HG03095 (cell line): ENCODE measurements around the gene TBC1D13.

Experiments used
- ATAC-seq: cut with Tn5 transposase; IDR thresholded peaks from one replicate; pipeline ENCODE4 v1.9.1; 2021; ENCODE audit warnings: moderate library complexity; ENCODE audit not compliant: unreplicated experiment

The TBC1D13 gene

DNA sequence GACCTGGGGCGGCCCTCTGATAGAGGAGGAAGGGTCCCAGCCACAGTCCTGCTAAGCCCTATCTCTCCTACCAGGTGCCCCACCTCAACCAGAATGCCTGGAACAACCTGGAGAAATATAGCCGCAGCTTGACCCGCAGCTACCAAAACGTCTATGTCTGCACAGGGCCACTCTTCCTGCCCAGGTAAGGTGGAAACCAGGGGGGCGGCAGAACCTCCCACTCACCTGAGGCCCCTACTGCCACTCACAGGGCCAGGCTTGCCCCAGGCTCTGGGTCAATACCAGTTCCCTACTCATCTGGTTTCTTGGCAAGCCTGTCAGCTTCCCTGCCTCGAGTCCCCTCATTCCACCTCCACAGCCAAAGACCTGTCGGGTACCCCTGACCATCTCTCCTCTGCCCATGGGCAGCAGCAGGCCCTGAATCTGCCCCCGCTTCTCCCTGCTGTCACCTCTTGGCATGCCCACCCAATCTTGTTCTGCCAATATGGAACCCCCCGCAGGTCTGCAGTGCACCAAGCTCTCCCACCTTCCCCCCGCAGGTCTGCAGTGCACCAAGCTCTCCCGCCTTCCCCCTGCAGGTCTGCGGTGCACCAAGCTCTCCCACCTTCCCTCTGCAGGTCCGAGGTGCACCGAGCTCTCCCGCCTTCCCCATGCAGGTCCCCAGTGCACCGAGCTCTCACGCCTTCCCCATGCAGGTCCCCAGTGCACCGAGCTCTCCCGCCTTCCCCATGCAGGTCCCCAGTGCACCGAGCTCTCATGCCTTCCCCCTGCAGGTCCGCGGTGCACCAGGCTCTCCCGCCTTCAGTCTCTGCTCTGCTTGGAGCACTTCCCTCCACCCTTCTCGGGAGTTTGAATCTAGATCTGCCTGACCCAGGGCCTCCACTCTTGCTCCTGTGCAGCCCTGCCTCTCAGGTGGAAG is 33.9 kb downstream of the TBC1D13 start:
- no peak for ATAC-seq

DNA sequence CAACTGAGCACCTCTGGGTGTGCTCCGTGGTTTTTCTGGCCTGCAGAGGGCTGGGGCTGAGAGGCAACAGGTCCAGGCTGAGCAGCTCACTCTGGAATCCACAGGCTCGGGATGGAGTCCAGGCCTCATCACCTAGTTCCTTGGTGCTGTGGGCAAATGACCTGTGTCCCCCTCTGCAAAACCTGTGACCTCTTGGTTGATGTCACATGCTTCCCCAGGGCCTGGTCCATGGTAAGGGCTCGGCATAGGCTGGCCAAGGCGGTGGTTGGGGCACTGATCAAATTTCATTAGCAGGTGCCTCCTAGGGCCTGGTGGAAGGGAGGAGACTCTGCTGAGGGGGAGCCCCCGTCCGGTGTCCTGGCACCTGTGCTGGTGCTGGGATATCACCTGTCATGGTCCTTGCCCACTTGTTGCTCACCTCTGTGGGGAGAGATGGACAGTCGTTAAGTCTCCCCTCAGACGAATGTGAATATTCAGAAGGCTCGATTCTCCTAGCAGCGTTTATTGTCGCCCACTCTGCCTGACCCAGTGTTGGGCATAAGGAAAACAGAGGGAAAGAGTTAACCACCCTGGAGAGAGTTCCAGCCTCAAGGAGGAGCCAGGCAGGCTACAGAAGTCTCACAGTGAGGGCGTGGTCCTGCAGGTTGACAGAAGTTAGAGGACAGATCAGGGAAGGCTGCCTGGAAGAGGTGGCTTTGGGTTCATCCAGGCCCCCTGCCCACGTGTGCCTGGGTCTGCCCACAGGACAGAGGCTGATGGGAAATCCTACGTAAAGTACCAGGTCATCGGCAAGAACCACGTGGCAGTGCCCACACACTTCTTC is 34.7 kb downstream of the TBC1D13 start:
- ATAC-seq: no peak

DNA sequence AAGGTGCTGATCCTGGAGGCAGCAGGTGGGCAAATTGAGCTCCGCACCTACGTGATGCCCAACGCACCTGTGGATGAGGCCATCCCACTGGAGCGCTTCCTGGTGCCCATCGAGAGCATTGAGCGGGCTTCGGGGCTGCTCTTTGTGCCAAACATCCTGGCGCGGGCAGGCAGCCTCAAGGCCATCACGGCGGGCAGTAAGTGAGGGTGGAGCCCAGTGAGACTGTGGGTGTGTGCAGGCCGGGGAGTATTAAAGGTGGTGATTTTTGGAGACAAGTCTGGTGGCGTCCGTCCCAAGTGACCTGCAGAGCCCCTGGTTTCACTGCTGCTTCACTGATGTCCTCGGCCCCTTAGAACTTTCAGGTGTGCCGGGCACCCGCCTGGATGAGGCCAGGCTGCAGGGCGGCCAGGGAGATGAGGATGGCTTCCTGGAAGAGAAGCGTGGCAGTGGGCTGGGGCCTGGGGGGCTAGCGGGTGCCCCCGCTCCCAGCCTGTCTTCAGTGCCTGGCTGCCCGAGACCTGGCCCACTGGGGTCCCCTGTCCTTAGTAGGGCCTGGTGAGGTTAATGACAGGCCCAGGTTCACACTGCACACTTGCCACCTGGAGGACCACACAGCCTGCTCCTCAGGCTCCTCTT is 35.5 kb downstream of the TBC1D13 start:
- ATAC-seq: no peak

DNA sequence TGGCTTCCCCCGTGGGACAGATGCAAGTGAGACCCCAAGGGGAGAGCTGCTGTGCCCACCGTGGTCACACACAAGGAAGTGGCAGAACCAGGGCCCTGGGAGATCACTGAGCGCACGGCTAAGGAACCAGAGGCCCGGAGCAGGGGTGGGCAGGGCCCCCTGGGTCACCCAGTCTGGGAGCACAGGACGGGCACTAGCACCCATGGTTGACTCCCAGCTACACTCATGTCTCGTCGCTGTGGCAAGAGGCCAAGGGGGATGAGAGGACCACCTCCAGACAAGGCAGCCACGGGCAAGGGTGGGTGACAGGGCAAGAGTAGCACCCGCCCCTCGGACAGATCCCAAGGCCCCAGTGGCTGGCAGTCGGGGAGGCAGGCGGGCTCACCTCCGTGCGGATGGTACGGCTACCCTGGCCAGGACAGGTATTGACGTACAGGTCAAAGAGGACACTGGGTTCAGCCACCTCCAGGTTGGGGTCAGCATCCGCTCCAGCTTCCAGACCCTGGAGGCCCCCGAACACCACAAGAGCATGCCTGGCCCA is 36.4 kb downstream of the TBC1D13 start:
- ATAC-seq: no peak

DNA sequence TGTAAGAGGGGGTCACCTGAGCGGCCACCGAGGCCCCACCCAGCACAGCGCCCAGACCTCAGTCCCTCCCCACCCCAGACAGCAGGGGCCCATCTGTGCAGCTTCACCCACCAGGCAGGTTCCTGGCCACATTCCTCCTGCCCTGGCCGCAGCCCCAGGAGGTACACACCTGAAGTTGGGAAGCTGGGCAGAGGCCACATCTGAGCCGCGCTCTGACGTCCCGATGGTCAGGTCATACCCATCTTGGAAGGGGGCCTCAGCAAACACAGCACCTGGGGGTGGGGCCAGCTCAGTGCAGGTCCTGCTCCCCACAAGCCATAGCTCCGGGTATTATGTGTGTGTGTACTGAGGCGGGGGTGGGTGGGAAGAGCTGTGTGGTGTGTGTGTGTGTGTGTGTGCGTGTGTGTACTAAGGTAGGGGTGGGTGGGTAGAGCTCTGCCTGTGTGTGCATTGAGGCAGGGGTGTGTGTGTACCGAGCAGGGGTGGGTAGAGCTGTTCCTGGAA is 36.9 kb downstream of the TBC1D13 start:
- no peak for ATAC-seq

DNA sequence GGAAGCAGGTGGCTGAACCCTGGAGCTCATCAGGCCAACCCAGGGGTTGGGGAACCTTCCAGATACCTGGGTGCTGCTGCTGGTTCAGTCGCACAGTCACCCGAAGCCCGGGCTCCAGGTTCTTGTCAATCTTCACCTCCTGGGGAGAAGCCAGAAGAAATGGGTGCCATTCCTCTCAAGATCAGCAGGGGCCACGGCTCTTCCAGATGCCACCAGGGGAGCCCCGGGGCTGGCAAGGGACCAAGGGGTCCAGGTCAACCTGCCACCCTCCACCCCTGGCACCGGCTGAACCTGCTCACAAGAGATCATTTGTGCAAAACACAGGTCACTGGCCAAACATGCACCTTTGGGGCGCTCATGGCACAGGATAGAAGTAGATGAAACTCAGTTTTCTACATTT is 37.9 kb downstream of the TBC1D13 start:
- no peak for ATAC-seq

DNA sequence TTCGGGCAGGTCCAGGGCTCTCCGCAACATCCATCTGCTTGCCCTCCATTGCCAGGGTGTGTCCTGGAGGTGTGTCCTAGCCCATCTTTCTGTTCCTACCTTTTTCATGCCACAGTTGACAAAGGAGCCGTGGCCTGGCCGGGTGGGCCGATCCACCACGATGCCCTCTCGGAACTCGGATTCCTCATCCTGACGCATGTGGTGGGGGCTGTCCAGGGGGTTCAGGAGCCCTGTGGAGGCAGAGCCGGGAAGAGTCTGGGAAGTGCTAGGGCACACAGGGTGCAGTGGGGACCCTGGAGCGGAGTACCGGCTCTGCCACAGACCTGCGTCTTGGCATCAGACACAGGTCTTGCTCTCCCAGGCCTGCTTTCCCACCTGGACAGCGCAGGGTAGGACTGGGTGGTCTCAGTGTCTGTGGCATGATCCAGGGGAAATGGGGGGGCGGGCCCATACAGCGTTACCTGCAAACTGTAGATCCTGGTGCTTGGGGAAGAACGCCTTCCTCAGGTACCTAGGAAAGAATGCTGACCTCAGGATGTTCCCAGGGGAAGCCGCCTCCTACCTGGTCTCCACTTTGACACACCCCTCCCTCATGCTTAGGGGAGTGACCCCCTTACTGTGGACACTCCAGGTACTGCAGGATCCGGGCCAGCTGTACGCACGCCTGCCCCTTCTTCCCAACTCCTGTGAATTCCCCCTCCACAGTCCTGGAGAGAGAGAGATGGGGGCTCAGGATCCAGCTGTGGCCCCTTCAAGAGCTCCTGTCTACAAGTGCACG is 39.1 kb downstream of the TBC1D13 start:
- no peak for ATAC-seq

DNA sequence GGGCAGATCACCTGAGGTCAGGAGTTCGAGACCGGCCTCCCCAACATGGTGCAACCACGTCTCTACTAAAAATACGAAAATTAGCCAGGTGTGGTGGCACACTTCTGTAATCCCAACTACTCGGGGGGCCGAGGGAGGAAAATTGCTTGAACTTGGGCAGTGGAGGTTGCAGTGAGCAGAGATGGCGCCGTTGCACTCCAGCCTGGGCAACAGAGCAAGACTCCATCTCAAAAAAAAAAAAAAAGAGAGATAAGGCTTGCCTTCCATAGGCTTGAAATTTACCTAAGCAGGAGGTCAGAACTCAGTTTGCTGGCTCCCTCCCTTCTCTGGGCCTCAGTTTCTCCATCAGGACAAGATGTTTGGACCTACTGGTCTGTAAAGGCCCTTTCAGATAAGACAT is 41.2 kb downstream of the TBC1D13 start:
- ATAC-seq: no peak

DNA sequence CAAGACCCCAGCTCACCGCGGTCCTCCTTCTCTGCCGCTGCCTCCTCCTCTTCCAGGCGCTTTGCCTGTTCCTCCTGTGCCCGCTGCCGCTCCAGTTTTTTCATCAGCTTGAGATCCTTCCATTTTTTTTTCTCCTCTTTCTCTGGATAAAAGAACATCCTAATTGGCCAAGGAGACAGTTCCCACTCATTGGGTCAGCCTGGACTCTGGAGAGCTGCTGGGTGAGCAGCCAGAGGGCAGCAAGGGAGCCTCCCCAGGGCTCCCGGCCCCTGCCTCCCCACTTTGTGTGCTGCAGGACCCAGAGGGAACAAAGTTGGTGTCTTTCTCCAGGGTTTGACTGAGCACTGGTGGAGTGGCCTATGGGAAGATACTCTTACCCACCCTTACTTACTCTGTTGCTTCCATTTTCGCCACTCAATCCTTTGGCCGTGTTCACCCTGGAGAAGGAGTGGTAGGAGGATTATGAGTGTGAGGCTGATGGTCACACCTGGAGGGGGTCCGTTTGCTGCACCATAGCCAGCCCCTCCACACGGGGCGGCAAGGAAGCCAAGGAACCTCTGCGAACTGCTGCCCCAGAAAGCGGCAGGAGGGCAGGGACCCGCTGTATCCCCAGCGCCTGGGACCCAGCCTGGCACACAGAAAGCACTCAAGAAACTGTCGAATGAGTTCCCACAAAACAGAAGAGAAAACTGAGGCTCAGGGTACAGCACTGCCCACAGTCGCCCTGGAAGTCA is 41.8 kb downstream of the TBC1D13 start:
- ATAC-seq: no peak

DNA sequence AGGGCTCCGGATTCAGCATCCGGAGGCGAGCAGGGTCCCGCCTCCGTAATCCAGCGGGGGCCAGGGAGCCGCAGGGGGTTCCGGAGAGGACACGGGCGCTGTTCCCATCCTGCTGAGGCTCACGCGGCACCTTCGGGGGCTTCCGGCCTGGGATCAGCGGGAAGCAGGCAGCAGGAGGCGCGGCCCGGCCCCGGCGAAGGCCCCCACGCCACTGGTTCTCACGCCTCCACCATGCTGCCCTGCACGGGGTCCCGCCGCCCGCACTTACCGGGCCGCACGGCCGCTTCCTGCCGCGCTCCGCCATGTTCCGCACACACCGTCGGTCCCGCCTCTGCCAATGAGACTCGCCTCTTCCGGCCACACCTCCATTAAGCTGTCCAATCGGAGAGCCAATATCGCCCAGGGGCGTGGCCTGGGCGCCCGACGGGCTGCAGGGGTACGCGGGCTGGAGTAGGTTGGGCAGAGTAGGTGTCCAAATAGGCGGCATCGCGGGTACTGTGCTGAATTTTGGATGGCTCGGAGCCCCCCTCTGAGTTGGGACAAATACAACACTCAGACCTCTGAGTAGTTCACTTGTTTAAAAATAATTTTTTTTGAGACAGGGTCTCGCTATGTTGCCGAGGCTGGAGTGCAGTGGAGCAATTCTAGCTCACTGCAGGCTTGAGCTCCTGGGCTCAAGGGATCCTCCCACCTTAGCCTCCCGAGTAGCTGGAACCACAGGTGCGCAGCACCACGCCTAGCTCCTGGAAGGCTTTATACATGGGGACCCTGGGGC is 42.6 kb downstream of the TBC1D13 start, which contains the start of gene SPOUT1:
Gene SPOUT1, minus strand, starts transcription at position 318 of the 775 bp plus-strand sequence. Its CDS starts 14 bp downstream, at position 304.
- peak; percentile 98 for ATAC-seq

DNA sequence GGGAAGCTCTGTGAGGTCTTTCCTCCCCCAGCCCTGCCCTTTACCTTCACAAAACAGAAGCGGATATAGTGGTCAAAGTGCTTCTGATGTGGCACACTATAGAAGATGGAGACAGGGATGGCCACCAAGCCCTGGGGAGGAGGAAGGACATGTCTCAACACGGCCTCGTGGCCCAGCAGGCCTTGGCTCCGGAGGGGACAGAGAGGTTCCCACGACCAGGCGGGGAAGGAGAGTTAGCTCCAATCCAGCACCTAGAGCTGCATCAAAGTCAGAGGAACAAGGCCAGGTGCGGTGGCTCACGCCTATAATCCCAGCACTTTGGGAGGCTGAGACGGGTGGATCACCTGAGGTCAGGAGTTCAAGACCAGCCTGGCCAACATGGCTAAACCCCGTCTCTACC is 46.6 kb downstream of the TBC1D13 start:
- ATAC-seq: no peak

DNA sequence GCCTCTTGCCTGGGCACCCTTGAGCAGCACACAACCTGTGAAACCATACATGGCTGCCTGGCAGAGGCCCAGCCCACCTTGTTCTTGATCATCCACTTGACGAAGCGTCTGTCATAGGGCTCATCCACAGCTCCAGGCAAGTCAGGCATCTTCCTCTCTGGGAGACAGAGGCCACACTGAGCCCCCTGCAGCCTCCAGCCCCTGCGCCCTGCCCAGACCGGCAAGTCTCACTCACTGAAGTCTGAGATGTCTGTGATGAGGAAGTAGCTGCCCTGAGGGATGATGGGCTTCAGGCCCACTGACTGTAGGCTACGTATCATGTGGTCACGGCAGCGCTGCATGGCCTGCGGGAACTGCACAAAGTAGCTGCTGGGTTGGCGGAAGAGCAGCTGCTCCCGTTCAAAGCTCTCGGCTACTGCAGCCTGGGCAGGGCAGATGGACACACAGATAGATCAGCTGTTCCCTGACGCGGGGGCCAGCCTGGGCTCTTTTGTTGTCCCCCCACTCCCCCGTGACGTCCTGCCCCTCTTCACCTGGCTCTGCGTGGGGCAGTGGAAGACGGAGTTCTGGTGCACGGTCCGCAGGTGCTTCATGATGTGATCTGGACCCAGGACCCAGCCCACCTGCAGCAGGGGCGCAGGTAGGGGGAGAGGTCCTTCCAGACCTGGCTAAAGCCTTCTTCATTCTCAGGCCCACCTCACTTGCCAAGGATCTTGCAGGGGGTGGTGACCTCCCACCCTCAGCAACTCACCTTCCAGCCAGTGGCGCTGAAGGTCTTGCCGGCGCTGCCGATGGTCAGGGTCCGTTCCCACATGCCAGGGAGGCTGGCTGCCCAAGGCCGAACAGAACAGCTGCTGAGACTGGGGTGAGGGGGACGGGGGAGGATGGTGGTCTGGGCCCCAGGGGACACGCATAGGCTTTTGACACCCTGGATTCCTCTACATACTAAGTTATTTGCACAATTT is 48.5 kb downstream of the TBC1D13 start:
- no peak for ATAC-seq

DNA sequence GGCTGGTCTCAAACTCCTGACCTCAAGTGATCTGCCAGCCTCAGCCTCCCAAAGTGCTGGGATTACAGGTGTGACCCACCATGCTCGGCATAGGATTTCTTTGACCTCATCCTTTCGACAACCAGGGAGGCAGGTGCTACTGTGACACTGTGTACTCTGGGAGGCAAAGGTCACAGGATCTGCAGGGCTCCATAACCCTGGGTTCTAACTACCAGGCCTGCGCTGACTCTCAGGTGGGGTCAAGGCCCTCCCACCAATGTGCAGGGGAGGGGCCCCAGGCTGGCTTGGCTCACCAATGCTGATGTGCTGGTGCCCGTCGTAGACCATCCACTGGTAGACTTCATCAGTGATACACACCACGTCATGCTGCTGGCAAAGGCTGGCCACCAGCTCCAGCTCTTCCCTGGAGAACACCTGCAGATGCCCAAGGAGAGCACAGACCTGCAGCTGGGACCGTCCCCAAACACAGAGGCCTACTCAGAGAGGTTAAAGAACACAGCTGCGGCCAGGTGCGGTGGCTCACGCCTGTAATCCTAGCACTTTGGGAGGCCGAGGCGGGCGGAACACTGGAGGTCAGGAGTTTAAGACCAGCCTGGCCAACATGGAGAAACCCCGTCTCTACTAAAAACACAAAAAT is 49.6 kb downstream of the TBC1D13 start:
- ATAC-seq: no peak

DNA sequence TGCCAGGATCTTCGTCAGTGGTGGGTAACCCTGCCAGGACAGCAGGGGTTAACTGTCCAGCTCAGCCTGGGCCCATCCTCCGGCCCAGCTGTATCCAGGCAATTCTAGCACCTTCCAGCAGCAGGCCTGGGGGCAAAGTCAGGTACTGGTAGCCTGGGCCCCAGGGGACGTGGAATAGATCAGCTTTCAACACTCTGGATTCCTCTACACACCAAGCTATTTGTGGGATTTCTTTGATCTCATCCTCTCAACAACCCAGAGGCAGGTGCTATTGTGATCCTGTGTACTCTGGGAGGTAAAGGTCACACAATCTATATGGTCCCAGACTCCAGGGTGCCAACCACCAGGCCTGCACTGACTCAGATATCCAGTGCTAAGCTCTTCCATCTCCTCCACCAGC is 51.3 kb downstream of the TBC1D13 start:
- no peak for ATAC-seq

DNA sequence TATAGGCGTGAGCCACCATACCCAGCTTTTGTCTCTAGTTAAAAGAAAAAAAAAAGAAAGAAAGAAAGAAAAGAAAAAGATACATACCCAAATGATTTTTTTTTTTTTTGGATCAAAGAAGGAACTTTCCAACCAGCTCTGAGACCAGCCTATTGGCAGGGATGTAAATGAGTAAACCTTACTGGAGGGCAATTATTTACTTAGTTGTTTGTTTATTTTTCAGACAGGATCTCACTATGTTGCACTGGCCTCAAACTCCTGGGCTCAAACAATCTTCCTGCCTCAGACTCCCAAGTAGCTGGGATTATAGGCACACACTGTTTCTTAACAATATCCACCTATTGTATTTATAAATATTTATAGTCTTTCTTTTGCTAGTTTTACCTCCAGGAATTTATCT is 53.5 kb downstream of the TBC1D13 start:
- no peak for ATAC-seq

DNA sequence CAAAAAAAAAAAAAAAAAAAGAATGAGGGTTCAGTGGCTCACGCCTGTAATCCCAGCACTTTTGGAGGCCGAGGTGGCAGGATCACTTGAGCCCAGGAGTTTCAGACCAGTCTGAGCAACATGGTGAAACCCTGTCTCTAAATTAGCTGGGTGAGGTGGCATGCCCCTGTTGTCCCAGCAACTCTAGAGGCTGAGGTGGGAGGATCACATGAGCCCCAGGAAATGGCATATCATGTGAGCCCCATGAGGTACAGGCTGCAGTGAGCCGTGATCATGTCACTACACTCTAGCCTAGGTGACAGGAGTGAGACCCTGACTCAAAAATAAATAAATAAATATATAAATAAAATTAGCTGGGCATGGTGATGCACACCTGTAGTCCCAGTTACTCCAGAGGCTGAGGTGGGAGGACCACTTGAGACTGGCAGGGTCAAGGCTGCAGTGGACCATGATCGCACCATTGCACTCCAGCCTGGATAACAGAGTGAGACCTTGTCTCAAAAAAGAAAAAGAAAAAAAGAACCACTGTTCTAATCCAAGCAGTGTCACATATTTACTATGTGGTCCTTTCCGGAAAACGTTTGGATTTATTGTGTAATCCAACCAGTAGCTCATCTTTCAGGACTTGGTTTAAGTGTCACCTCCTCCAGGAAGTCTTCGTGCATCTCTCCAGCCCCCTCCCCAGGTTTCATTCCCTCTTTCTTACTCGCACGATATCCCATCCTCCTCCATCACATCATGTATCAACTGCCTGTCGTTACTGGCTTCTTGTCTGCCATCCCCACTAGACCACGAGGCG is 54.8 kb downstream of the TBC1D13 start:
- no peak for ATAC-seq
